SW480 (cell line): ENCODE data around the gene AGTRAP.

Source experiments
- DNase-seq: peaks from one replicate; pipeline ENCODE4 v3.0.0-alpha.2; 2016; ENCODE audit warnings: low spot score

The AGTRAP gene

GRCh38 chr1:11761988-11762406, 26.1 kb downstream of the AGTRAP start, which contains the start of gene C1orf167:
TSS of gene C1orf167 (plus strand) at chr1:11762193. CDS start at chr1:11764401, 2,208 bp downstream.
- DNase-seq, result no peak

GRCh38 chr1:11764115-11764514, 28.2 kb downstream of the AGTRAP start:
- DNase-seq, result no peak

GRCh38 chr1:11764519-11764918, 28.6 kb downstream of the AGTRAP start:
- no peak for DNase-seq

DNA sequence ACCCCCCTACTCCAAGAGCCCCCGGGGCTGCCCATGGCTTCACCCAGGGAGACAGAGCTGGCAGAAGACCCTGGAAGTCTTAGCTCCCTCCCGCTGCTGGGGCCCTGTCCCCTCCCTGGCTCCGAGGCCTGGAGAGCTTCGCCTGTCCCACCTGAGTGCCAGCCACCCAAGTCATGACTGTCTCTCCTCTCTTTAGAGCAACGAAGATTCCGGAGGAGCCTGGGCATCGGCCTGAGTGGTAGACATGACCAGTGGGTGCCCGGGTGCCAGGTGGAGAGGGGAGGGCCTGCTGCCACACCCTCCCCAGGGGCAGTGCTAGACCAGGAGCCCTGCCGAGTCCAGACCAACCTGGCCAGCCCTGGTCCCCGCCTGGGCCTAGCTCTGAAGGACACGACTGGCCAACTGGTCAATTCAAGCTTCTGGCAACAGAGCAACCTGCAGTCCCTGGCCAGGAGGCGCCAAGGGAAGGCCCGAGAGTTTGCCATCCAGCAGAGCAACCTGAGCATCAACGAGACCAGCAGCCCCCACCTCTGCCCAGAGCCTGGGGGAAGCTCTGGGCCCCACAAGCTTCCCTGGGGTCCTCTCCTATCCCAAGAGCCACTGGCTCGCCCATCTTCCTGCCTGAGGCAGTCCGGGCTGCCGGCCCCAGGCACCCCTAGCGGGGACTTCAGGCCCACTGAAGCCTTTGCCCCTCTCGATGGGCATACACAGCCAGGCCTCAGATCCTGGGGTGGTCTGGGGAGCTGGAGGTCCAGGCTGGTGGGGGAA, 29.9 kb downstream of the AGTRAP start:
- DNase-seq, result no peak

DNA sequence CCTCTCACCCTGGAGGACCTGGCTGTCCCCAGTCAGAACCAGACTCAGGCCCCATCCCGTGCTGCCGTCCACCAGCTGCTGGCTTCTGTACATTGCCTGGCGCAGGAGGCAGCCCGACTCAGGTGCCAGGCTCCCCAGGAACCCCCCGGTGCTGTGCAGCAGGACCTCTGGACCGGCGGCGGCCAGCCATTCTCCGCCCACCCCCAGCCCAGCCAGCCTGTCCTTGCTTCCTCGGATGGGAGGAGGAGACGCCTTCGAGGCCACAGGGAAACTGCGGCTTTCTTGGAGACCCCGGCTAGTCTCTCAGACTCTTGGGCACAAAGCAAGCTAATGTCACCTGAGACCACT, 30.5 kb downstream of the AGTRAP start:
- no peak for DNase-seq

- no peak for DNase-seq
Measured at GRCh38 chr1:11767922-11768704, 32.2 kb downstream of the AGTRAP start.

DNA sequence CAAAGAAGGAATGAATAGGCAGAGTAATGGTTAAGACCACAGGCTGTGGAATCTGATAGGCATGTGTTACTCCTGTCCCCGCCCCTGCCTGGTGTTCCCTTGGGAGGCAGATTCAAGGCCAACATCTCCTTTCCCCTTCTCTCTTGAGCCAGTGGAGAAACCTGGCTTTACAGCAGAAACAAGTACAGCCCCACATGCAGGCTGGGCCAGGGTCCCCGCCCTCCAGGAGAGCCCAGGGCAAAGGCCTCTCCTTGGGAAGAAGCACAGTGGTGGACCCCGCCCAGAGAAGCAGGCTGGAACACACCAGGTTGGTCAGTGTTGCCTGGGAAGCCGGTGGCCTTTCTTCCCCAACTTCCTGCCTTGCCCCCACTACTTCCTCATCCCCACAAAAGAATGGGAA, 32.9 kb downstream of the AGTRAP start:
- peak; percentile 14 for DNase-seq

GRCh38 chr1:11769274-11769673, 33.3 kb downstream of the AGTRAP start:
- DNase-seq, result no peak

DNA sequence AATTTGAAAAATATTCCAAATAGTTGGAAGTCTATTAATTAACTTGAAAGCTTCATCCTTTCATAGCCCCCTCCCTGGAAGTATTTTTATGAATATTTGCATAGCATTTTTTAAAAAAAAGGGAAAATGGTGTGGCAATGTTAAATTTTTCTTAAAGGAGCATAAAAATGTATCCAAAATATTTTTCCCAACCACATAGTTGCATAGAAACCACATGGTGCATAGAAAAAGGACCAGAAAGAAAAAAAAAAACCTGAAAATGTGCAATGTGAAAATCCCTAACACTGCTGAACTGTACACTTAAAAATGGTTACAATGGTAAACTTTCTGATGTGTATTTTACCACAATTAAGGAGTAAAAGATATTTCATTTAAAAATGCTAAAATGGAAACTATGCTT, 34.1 kb downstream of the AGTRAP start:
- DNase-seq, result no peak

GRCh38 chr1:11771481-11772043, 35.6 kb downstream of the AGTRAP start:
- no peak for DNase-seq

GRCh38 chr1:11772458-11772857, 36.5 kb downstream of the AGTRAP start:
- DNase-seq, result no peak

DNA sequence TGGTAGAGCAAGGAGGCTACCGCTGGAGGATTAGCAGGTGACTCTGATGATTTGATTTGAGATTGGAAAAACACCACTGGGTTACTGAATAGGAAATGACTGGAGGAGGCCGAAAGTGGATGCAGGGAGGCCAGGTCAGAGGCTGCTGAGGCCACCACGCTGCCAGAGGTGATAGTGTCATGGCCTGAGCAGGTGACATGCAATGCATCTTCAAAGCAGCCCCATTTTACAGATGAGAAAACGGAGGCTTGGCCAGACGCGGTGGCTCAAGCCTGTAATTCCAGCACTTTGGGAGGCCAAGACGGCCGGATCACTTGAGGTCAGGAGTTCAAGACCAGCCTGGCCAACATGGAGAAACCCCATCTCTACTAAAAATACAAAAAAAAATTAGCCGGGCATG, 38.8 kb downstream of the AGTRAP start:
- DNase-seq, result no peak

DNA sequence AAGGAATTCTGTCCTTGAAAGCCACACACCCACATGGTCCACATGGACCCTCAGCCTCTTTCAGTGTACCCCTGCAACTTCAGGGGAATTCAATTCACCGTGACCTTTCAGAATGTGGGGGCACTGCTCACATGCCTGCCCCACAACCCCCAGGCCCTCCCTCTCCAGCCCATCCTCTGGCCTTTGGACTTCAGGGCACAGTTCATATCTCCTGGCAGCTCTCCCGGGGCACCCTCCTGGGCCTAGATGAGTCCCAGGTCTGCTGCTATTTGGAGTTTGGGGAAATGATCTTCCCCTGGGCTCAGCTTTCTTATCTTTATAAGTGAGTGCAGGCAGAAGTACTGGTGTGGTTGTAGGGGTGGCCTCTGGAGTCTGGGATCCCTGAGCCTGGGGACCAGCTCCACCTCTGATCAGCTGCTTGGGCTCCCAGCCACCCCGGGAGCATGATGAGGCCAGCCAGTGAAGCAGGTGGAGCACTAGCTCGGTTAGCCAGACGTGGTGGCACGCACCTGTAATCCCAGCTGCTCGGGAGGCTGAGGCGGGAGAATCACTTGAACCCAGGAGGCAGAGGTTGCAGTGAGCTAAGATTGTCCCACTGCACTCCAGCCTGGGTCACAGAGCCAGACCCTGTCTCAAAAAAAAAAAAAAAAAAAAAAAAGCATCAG, 41.9 kb downstream of the AGTRAP start:
- DNase-seq, result no peak

- no peak for DNase-seq
Measured at GRCh38 chr1:11778336-11778735, 42.4 kb downstream of the AGTRAP start.

DNA sequence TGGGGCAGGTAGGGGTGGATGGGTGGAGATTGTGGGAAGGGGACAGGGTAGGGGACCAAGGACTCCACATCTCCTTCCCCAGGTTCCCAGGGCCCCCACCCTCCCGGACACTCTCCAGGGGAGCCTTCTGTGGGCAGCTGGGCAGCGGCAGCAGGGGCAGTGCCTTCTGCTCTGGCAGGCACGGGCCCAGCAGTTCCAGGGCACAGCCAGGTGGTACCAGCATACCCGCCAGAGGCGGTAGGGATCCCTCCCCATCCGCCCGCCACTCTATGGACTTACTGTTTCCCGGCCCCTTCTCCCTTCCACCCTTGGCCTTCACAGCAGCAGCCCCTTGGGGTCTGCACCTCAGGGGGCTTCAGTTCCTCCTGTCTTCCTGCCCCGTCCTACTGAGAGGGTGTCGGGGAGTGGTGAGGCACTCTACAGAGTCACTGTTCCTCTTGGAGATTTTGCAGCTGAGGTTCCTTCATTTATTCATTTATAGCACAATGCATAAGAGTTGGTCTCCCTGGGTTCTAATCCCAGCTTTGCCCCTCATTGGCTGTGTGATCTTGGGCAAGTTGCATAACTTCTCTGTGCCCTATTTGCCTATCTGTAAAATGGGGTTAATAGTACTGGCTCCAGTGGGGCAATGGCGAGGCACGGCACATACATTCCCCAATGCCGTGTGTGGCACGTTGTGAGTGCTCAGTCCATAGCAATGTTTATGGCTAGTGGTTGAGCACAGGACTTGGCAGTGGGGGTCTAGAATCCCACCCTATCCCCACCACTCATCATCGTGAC, 43.1 kb downstream of the AGTRAP start:
- no peak for DNase-seq

GRCh38 chr1:11779715-11780379, 43.9 kb downstream of the AGTRAP start:
- no peak for DNase-seq

DNA sequence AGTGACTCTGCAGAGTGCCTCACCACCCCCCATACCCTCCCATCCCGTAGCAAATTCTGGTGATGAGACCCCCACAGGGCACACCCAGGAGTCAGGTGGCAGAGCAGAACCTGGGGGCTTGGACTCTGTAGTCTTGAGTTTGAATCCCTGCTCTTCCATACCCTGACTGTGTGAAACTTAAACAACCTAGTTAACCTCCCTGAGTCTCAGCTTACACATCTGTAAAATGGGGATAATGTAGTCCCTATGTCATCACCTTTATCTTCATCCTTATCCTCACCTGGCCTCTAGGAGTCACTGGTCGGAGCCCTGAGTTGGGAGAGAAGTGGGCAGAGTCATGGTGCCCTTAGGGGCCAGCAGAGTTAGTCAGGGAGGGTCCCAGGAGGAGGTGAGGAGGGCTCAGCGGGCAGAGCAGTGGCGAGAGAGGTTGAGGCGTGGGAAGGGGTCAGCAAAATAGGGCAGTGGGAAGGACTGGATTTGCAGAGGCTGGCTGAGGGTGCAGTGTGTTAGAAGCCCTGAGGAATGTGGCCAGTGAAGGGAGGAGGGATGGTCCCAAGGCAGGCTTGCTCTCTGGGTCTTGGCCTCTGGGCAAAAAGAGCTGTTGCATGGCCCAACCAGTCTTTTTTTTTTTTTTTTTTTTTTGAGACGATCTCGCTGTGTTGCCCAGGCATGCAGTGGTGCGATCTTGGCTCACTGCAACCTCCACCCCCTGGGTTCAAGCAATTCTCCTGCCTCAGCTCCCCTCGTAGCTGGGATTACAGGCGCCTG, 44.6 kb downstream of the AGTRAP start:
- DNase-seq, result no peak

- no peak for DNase-seq
Measured at GRCh38 chr1:11781297-11781696, 45.4 kb downstream of the AGTRAP start.

GRCh38 chr1:11782127-11782708, 46.3 kb downstream of the AGTRAP start:
- DNase-seq, result no peak

DNA sequence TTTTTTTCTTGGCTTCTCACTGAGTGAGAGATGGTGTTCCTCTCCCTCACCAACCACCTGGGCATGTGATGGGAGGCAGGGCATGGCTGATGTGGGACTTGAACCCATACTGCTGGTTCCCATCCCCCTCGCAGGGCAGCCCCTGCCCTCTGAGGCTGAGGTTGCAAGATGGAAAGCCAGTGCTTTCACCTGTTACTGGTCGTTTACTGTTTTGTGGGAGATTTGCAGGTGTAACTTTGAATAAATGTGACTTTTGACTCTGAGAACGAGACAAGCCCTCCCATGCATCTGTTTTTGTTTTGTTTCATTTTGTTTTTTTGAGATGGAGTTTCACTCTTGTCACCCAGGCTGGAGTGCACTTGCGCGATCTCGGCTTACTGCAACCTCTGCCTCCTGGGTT, 47.6 kb downstream of the AGTRAP start:
- DNase-seq, result no peak
